Fibroblast of pulmonary artery (primary cell): ENCODE results near the gene GNG12.

Source experiments
- DNase-seq: peaks from one replicate; pipeline ENCODE4 v3.0.0-alpha.2; 2010; ENCODE audit warnings: low read depth
- H3K4me3 ChIP-seq: replicated peaks from 2 replicates; pipeline ENCODE4 v1.5.1; 2011; ENCODE audit warnings: low read depth, mild to moderate bottlenecking, control low read depth, low read length, moderate library complexity
- CTCF ChIP-seq: IDR thresholded peaks from 2 replicates; pipeline ENCODE4 v1.5.1; 2011; ENCODE audit warnings: mild to moderate bottlenecking, control low read depth, low read length, inconsistent platforms; ENCODE audit errors: missing control alignments

The GNG12 gene

DNA sequence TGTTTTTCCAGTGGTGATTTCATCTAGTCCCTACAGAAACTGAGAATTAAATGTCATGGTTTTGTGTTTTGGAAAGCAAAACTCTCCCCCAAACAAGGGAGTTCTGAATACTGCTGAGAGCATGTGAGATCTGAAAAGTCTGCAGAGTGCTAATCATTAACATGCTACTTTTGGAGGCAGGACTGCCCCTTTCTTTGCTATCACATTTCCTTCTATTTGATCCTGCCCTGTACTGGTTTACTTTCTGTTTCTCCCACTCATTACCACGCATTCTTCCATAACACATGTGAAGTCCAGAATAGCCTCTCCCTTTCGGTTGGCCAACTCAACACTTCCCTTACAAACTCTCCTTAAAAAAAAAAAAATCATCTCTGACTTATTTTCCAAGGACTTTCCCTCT is 84.6 kb downstream of the GNG12 start:
- DNase-seq: peak; percentile 81
- TF ChIP-seq CTCF: no peak
- H3K4me3 ChIP-seq: peak overlapping the region; percentile 21

DNA sequence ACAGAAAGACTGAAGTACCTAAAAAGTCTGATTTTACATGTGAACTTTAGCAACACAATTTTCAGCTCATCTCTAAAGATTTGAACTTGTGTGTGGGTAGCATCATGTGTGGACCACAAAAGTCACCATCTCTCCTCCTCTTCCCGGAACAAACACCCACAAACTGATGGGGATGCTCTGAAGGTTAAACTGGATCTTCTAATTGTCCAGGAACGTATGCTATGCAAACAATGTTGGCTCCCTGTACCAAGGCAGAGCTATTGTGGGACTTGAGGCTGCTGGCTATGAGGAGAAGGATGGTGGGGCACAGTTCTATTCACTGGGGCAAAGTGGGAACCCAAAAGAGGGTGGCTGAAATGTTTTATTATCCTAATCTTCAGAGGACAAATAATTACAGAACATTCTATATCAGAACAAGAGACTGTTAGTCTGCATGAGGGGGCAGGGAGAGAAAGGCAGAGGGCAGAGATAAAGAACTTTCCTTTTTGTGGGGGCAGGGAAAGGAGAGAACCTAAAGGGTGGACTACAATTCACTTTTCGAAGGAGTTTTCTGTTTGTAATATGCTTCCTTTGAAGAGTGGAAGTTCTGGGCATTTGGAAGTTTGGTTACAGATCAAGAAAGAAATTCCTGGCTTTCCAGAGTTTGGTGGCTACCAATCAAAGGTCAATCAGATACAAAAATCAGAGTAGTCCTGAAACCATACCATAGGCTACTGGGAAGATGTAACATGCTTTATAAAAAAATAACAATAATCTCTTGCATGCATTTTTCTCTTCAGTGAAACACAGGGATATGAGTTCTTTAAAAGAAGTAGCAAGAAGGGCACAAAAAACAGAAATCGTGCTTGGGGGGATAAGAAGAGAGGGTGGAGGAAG is 85.4 kb downstream of the GNG12 start:
- H3K4me3 ChIP-seq: peak overlapping the region; percentile 21
- TF ChIP-seq CTCF: no peak
- peak; percentile 72 for DNase-seq

DNA sequence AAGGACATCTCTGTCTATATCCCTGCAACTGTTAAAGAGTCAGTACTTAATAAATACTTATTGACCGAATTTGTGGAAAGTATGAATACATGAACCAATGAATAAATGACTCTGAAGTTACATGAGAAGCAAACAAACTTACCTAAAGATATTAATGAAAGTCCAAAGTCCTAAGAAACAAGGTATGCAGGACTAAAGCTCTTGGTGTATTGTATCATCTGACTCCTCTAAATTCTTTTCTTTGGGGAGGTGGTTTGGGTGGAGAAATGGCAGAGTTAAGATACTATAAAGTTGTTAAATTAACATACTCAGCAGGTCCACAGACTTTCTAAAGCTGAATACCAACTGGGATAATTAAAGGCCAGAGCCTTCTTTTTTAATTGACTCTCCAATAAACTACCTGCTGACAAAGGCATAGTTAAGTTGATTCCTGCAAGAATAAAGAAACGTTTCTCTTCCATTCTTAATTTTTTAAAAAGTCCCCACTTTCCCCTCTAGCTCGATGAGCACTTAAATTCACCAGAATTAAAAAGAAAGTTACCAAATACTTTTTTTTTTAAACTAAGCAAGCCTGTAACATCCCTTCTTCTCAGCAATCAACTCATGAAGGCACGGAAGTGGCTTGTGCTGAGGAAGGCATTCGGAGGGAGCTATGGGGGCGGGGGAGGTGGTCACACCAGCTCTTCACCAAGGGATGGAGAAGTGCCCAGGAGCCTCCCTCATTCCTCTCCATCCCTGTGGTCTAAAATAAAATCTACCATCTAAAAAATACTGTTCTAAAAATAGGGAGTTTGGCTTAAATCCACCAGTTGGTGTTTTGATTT is 87.2 kb downstream of the GNG12 start:
- H3K4me3 ChIP-seq: no peak overlapping the region
- no peak for DNase-seq
- no peak for TF ChIP-seq CTCF

- DNase-seq: no peak
- TF ChIP-seq CTCF: no peak
- no peak overlapping the region for H3K4me3 ChIP-seq
Observed at GRCh38 chr1:67743072-67743725, 90.1 kb downstream of the GNG12 start.

- TF ChIP-seq CTCF: no peak
Observed at GRCh38 chr1:67741736-67742135, 91.5 kb downstream of the GNG12 start.

GRCh38 chr1:67741121-67741520 is 92.1 kb downstream of the GNG12 start:
- DNase-seq: no peak
- H3K4me3 ChIP-seq: no peak overlapping the region
- TF ChIP-seq CTCF: no peak

More at GRCh38 chr1:67741736-67742135, 91.5 kb downstream of the GNG12 start:
- DNase-seq: no peak
- H3K4me3 ChIP-seq: no peak overlapping the region
